ENCODE data around the gene MAP4K2.
"Not testable (repeated sequence)": the region's sequence is repeated elsewhere in the genome, so short reads cannot be mapped to it uniquely, and the experiment has no call there.

MAP4K2 gene

DNA sequence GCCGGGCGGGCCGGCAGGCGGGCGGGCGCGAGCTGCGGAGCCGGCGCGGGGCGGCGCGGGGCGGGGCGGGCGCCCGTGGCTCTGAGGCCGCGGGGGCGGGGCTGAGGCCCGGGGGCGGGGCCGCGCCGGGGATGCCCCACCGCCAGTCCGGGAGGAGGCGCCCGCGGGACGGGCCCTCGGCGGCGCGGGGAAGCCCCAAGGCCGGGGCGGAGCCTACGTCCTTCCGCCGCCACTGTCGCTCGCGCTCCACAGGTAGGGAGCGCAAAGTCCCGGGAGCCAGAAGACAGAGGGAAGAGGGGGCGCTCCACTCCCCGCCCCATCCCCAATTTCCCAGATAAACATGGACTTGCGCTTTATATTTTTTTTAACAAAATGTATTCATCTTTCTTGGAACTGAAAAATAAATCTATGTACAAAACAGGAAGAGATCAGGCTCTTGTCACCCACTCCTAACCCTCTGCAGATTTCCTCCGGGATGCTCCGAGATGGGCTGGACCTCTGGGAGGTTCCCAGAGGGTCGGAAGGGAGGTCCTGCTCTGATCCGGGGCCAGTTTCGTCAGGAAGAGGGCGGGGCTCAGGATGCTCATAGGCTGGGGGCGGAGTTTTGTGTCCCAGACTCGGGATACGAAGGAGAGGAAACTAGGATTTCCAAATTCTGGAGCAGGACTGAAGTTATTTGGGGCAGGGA lies at the start of gene MAP4K2:
TSS of gene MAP4K2 (minus strand) at position 57 of the 688 bp plus-strand sequence. CDS start 65 bp downstream, outside the sequence.
- DNase-seq (ENCODE audit: low read depth in 2 of 2), result peak; percentile 70 to 73

GRCh38 chr11:64851831-64852351 lies 48.9 kb upstream of the MAP4K2 start:
- no peak for DNase-seq (ENCODE audit: low read depth in 2 of 2)

DNA sequence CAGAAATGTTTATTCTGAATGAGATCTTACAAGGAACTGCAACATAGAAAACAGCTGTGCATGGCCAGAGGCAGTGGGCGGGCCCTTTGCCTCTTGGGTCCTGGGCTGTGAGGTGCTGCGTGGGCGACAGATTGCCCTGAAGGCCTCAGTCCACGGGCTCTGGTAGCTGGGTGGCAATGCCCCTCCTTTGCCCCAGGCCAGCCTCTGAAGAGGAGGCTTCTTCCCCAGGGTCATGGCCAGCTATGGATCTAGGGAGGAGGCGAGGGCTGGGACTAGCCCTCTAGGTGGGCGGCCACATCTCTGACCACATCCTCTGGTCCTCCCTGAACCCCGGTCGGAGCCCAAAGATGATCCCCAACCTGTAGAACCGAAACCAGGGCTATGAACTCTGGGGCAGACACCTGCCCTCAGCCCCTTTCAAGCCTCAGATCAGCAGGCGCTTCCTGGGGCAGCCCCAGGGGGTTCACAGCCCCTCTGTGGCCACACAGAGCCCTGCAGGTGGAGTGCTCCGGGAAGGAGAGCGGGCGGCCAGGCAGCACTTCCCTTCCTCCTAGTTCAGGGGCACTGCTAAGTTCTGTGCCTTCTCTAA lies 48.1 kb upstream of the MAP4K2 start:
- DNase-seq (ENCODE audit: low read depth in 2 of 2), result no peak

- no peak for DNase-seq (ENCODE audit: low read depth in 2 of 2)
Measured at GRCh38 chr11:64849598-64850356, 46.8 kb upstream of the MAP4K2 start.

GRCh38 chr11:64848826-64849597 lies 46.0 kb upstream of the MAP4K2 start:
- DNase-seq (ENCODE audit: low read depth in 2 of 2), result no peak

- DNase-seq (ENCODE audit: low read depth in 2 of 2), result no peak
Measured at GRCh38 chr11:64848214-64848825, 45.3 kb upstream of the MAP4K2 start.

DNA sequence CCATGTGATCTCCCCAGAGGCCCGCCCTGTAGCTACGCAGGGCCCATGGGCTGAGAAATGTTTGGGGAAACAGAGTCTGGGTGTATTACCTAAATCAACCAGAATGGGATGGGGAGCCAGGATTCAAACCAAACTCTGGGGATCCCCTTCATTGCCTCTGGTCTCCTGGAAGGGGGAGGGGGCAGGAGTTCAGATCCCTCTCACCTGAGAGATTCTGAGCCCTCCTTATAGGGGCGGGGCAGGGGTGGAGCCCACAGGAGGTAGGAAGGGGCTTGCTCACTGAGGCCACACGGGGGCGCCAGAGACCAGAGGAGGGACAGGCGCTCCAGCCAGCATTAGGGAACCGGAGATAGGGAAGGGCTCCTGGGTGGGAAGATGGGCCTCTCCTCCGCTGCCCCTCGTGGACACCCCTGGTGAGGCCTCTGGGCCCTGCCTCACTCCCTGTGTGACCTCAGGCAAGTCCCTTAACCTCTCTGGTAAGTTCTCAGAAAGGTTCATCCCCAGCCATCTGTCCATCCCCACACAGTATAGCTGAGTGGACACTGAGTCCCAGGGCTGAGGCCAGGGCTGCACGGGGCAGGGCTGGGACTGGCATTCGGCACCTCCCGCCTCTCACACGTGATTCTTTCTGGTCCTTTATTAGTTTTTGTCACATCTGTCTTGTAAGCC lies 44.1 kb upstream of the MAP4K2 start:
- DNase-seq (ENCODE audit: low read depth in 2 of 2), result peak; percentile 81 to 84

DNA sequence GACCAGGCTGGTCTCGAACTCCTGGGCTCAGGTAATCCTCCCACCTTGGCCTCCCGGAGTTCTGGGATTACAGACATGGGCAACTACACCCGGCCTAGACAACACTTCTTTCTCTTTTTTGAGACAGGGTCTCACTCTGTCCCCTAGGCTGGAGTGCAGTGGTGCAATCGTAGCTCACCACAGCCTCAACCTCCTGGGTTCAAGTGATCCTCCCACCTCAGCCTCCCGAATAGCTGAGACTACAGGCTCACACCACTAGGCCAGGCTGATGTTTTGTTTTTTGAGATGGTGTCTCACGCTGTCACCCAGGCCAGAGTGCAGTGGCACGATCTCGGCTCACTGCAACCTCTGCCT lies 42.7 kb upstream of the MAP4K2 start:
- DNase-seq (ENCODE audit: low read depth in 2 of 2), result not testable (repeated sequence)

DNA sequence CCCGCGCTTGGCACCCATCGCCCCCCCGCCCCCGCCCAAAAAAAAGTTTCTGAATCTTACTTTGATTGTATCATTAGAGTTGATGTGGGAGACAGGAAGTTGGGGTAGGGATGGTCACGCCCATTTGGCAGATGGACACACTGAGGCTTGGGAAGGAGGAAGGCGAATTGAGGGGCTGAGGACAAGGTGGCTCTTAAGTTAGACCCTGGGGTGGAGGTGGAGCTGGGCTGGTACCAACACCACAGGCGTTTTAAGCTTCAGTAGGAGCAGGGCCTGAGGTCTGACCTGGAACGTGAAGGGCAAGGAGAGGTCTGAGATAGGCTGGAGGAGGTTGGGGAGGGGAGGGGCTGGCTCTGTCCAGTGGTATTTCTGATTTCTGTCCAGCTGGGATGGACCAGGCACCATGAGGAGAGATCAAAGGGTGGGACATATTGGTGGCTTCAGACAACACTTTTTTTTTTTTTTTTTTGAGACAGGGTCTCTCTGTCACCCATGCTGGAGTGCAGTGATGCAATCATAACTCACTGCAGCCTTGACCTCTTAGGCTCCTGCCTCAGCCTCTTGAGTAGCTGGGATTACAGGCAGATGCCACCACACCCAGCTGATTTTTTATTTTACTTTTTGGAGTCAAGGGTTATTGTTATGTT lies 42.2 kb upstream of the MAP4K2 start:
- DNase-seq (ENCODE audit: low read depth in 2 of 2), result no peak

- peak in 1 of 2 donors; percentile 35 for DNase-seq (ENCODE audit: low read depth in 2 of 2)
Measured at GRCh38 chr11:64844330-64845128, 41.5 kb upstream of the MAP4K2 start, which contains the start of gene CDC42BPG. Gene CDC42BPG (minus strand): TSS chr11:64844653. CDS start chr11:64844569, 84 bp downstream.

- no peak for DNase-seq (ENCODE audit: low read depth in 2 of 2)
Measured at GRCh38 chr11:64843686-64844329, 40.8 kb upstream of the MAP4K2 start.

- no peak for DNase-seq (ENCODE audit: low read depth in 2 of 2)
Measured at GRCh38 chr11:64842851-64843685, 40.1 kb upstream of the MAP4K2 start.

- no peak for DNase-seq (ENCODE audit: low read depth in 2 of 2)
Measured at GRCh38 chr11:64842366-64842759, 39.3 kb upstream of the MAP4K2 start.

DNA sequence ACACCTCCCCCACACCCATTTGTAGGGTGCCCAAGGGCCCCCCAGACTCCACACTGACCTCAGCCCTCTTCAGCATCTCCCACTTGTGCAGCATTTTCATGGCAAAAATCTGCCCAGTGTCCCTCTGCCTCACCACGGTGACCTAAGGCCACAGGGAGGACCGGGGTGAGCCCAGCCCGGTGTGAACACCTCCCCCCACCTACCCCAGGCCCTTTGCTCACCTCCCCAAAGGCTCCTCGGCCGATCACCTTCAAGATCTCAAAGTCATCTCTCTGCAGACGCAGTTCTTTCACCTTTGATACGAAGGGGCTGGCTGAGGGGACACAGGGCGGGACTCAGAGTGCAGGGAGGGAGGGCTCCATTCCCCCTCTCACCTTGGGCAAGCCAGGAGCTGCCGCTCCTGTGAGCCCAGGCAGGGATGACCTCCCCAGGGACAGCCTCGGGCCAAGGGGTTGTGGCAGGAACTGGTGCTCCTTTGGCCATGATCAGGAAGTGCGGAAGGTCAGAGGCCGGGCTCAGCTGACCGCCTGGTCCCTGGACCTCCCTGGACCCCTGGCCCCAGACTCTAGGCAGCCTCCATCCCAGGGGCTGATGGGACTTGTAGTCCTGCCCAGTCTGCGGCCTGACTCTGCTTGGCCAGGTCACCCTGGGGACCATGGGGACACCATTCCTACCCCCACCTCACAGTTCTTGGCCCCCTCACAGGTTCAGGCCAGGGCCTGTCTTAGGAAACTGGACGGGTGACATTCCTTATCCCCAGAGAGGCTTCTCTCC lies 38.8 kb upstream of the MAP4K2 start:
- DNase-seq (ENCODE audit: low read depth in 2 of 2), result no peak

- no peak for DNase-seq (ENCODE audit: low read depth in 2 of 2)
Measured at GRCh38 chr11:64839887-64840782, 37.1 kb upstream of the MAP4K2 start.

GRCh38 chr11:64839335-64839734 lies 36.3 kb upstream of the MAP4K2 start:
- DNase-seq (ENCODE audit: low read depth in 2 of 2), result no peak

All from activated CD8-positive, alpha-beta memory T cell treated with anti-CD3 and anti-CD28 coated beads for 4 hours (primary cell).